ENCODE data around the gene MAP2K3.

MAP2K3 gene

GRCh38 chr17:21282231-21282630 is 2.3 kb upstream of the MAP2K3 start:
- peak; percentile 86 for DNase-seq (ENCODE audit: low spot score)
- peak; percentile 69 for FAIRE-seq

- no peak for DNase-seq (ENCODE audit: low spot score)
- FAIRE-seq, result no peak
These were observed 1.7 kb upstream of the MAP2K3 start for GRCh38 chr17:21282850-21283249.

- FAIRE-seq (no peak), DNase-seq (ENCODE audit: low spot score) (no peak)
These were observed 811 bp upstream of the MAP2K3 start for GRCh38 chr17:21283482-21284318.

- no peak for DNase-seq (ENCODE audit: low spot score)
- FAIRE-seq, result no peak
These were observed 904 bp downstream of the MAP2K3 start for GRCh38 chr17:21285164-21286065.

GRCh38 chr17:21286066-21286770 is 1.7 kb downstream of the MAP2K3 start:
- FAIRE-seq, result peak; percentile 50
- peak; percentile 85 for DNase-seq (ENCODE audit: low spot score)

GRCh38 chr17:21286909-21287702 is 2.6 kb downstream of the MAP2K3 start:
- FAIRE-seq, result no peak
- no peak for DNase-seq (ENCODE audit: low spot score)

GRCh38 chr17:21287703-21288449 is 3.4 kb downstream of the MAP2K3 start:
- FAIRE-seq (peak; percentile 95), DNase-seq (ENCODE audit: low spot score) (peak; percentile 95)

GRCh38 chr17:21288571-21289017 is 4.1 kb downstream of the MAP2K3 start:
- peak; percentile 17 for FAIRE-seq
- no peak for DNase-seq (ENCODE audit: low spot score)

- DNase-seq (ENCODE audit: low spot score) (no peak), FAIRE-seq (peak; percentile 20)
These were observed 4.8 kb downstream of the MAP2K3 start for GRCh38 chr17:21289175-21289901.

GRCh38 chr17:21289902-21290571 is 5.5 kb downstream of the MAP2K3 start:
- no peak for DNase-seq (ENCODE audit: low spot score)
- FAIRE-seq, result no peak

GRCh38 chr17:21291357-21291756 is 6.8 kb downstream of the MAP2K3 start:
- DNase-seq (ENCODE audit: low spot score) (no peak), FAIRE-seq (peak; percentile 65)

- DNase-seq (ENCODE audit: low spot score), result no peak
These were observed 7.4 kb downstream of the MAP2K3 start for GRCh38 chr17:21291862-21292261.

GRCh38 chr17:21292867-21293830 is 8.6 kb downstream of the MAP2K3 start:
- no peak for FAIRE-seq

More at GRCh38 chr17:21291862-21292261, 7.4 kb downstream of the MAP2K3 start:
- FAIRE-seq, result peak; percentile 77

GRCh38 chr17:21293831-21294210 is 9.3 kb downstream of the MAP2K3 start:
- DNase-seq (ENCODE audit: low spot score), result no peak
- no peak for FAIRE-seq

More at GRCh38 chr17:21292867-21293830, 8.6 kb downstream of the MAP2K3 start:
- no peak for DNase-seq (ENCODE audit: low spot score)

- DNase-seq (ENCODE audit: low spot score) (no peak), FAIRE-seq (no peak)
These were observed 10.0 kb downstream of the MAP2K3 start for GRCh38 chr17:21294321-21295035.

GRCh38 chr17:21295036-21295952 is 10.8 kb downstream of the MAP2K3 start:
- peak; percentile 68 for FAIRE-seq
- no peak for DNase-seq (ENCODE audit: low spot score)
